ENCODE data around the gene PRRC2A.

The PRRC2A gene

GRCh38 chr6:31580438-31580740, 40.1 kb upstream of the PRRC2A start:
- peak overlapping the region; percentile 53 for H3K4me3 ChIP-seq (ENCODE audit: low read depth, low read length)
- TF ChIP-seq CTCF (IDR thresholded peaks at IDR 0.05; ENCODE audit: control insufficient read depth, extremely low read depth, insufficient read depth) = no peak
- no peak for DNase-seq (ENCODE audit: low read depth)

- peak overlapping the region; percentile 53 for H3K4me3 ChIP-seq (ENCODE audit: low read depth, low read length)
- TF ChIP-seq CTCF (IDR thresholded peaks at IDR 0.05; ENCODE audit: control insufficient read depth, extremely low read depth, insufficient read depth) = peak; percentile 87
- no peak for DNase-seq (ENCODE audit: low read depth)
These were observed 39.6 kb upstream of the PRRC2A start for GRCh38 chr6:31580807-31581433.

GRCh38 chr6:31581434-31582229, 38.9 kb upstream of the PRRC2A start:
- peak overlapping the region; percentile 53 for H3K4me3 ChIP-seq (ENCODE audit: low read depth, low read length)
- TF ChIP-seq CTCF (IDR thresholded peaks at IDR 0.05; ENCODE audit: control insufficient read depth, extremely low read depth, insufficient read depth) = no peak
- DNase-seq (ENCODE audit: low read depth) = no peak

- no peak for TF ChIP-seq CTCF (IDR thresholded peaks at IDR 0.05; ENCODE audit: control insufficient read depth, extremely low read depth, insufficient read depth)
- peak within 1 kb of the TSS; percentile 53 for H3K4me3 ChIP-seq (ENCODE audit: low read depth, low read length)
- DNase-seq (ENCODE audit: low read depth) = no peak
These were observed 38.3 kb upstream of the PRRC2A start, which contains the start of gene LTB for GRCh38 chr6:31582230-31582643. Gene LTB (minus strand): TSS chr6:31582424. CDS start chr6:31582417, 7 bp downstream.

- TF ChIP-seq CTCF (IDR thresholded peaks at IDR 0.05; ENCODE audit: control insufficient read depth, extremely low read depth, insufficient read depth) = 0 out of 2 replicates have a peak, but pooled peaks have one; percentile 16
- no peak for DNase-seq (ENCODE audit: low read depth)
- H3K4me3 ChIP-seq (ENCODE audit: low read depth, low read length) = no peak overlapping the region
These were observed 35.0 kb upstream of the PRRC2A start for GRCh38 chr6:31585491-31585890.

GRCh38 chr6:31586008-31586407, 34.5 kb upstream of the PRRC2A start, which contains the start of gene LST1:
Gene LST1 (plus strand): TSS chr6:31586277. CDS start chr6:31587300, 1,023 bp downstream.
- DNase-seq (ENCODE audit: low read depth) = no peak
- no peak for TF ChIP-seq CTCF (IDR thresholded peaks at IDR 0.05; ENCODE audit: control insufficient read depth, extremely low read depth, insufficient read depth)
- no peak within 1 kb of the TSS for H3K4me3 ChIP-seq (ENCODE audit: low read depth, low read length)

All from LNCaP clone FGC (cell line).